Activated CD4-positive, alpha-beta T cell treated with anti-CD3 and anti-CD28 coated beads for 36 hours (primary cell): ENCODE measurements around the gene RECQL5. TPM values are rescaled to one million over a fixed set of nuclear protein-coding genes. Genes with fewer than 3 reads are reported as not detected.

ENCODE experiments used
- ATAC-seq: fragments of 200-7000 bp; cut with Tn5 transposase; one replicate; pipeline ENCODE4 v1.10.0; 2021; ENCODE audit warnings: mild to moderate bottlenecking, moderate library complexity
- CTCF ChIA-PET: fragments of 350-600 bp; sonication (Branson Sonifier 250); formaldehyde crosslinking; loops from one replicate; lab custom pipeline; 2021; ENCODE audit warnings: antibody characterized with exemption; lab: Charles Lee
- POLR2A ChIA-PET: fragments of 350-600 bp; sonication (Branson Sonifier 250); formaldehyde crosslinking; loops from one replicate; lab custom pipeline; 2021; ENCODE audit warnings: antibody characterized with exemption, inconsistent platforms; lab: Charles Lee
- DNase-seq: peaks from one replicate; pipeline ENCODE4 v3.0.0-alpha.2; 2020
- H3K27ac Mint-ChIP-seq: one replicate; pipeline ENCODE4 v1.8.0; 2021; ENCODE audit warnings: mixed read lengths
- H3K27me3 Mint-ChIP-seq: one replicate; pipeline ENCODE4 v1.8.0; 2021; ENCODE audit warnings: mixed read lengths
- H3K36me3 Mint-ChIP-seq: one replicate; pipeline ENCODE4 v1.8.0; 2021; ENCODE audit warnings: low read depth, mixed read lengths
- H3K4me1 Mint-ChIP-seq: one replicate; pipeline ENCODE4 v1.8.0; 2021; ENCODE audit warnings: mixed read lengths
- H3K4me3 Mint-ChIP-seq: one replicate; pipeline ENCODE4 v1.8.0; 2021; ENCODE audit warnings: mild to moderate bottlenecking, moderate library complexity, mixed read lengths
- H3K9me3 Mint-ChIP-seq: one replicate; pipeline ENCODE4 v1.8.0; 2021; ENCODE audit warnings: low read depth, mixed read lengths
- intact Hi-C, 2 experiments: fragments of 100-400 bp; cut with DNase I in 1 of 2; cut with micrococcal nuclease in 1 of 2; formaldehyde crosslinking; loops; one replicate each; pipeline versions ENCODE4 v1.14.2 to v1.15.1; 2022 to 2024; cut with DNase I, micrococcal nuclease
- total RNA-seq, 2 experiments: library from RNA; stranded (reverse); gene quantifications; one replicate each; pipeline ENCODE4 v1.2.3, GENCODE V29; 2021

Gene RECQL5
- total RNA-seq, 2 experiments from 2014 or later = 36.4 to 40.5 TPM

DNA sequence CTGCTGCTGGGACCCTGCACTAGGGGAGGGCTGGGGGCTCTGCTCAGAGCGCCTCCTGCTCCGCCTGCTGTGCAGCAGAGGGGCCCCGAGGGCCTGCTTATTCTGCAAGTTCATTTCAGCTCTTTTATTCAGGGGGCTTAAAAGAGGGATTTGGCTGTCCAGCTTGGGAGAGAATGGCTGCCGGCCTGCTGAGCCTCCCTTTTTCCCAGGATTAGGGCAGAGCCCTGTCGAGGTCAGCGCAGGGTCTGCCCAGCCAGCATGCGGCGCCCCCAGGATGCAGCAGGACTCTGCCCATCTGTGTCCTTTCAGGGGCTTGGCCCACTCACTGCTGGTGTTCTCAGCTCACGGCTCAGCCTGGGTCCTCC is 32.6 kb downstream of the RECQL5 start:
- Mint-ChIP-seq H3K4me1 (peaks cover 5% of the 10 kb centered on the region), H3K27me3 (no peaks in the 10 kb centered on the region), H3K4me3 (no peak overlapping the region), H3K9me3 (no peaks in the 10 kb centered on the region), H3K27ac (no peak overlapping the region), H3K36me3 (no peaks in the 10 kb centered on the region)
- DNase-seq = no peak
- CTCF ChIA-PET = interaction anchor here (0.6 to 10.5 kb wide), 15 partner anchors 11 to 521 kb away, joined by 3 to 242 read pairs (median 9); a partner anchor contains a TSS
- no peak for ATAC-seq
- POLR2A ChIA-PET = no interaction called here
- intact Hi-C loops = no loop called here

DNA sequence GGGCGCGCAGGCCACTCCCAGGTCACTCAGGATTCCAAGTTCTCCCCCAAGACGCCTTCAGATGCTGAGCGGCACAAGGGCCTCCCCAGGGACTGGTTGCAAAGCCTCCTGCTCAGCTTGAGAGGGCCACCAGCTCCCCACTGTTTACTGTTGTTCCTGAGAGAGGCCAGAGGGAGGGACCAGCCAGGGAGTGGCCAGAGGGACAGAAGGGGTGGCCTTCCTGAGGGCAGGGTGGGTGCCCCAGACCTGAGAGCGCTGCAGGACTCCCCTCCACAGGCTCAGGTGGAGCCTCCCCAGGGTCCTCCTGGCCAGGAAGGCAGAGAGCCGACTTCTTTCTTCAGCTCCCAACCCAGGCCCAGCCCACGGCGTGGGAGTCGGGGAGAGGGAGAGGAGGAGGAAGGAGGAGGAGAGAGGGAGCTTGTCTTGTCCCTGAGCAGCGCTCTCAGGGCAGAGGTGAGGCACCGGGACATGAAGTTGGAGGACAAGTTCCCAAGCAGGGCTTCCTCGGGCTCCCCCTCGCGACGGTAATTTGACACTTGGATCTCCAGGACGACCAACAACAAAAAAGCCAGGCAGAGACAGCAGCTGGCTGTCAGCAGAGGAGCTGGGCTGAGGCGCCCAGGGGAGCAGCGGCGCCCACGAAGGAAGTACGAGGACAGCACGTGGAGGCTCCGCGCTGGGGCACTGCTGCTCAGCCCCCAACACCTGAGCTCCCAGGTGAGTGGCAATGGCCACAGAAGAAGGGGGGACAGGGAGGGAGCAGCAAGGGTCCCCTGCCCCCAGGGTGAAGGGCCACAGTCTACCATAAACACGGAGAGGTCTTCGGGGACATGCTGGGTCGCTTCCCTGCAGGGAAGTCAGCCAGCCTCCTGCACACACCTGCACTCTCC is 33.2 kb downstream of the RECQL5 start:
- ChIA-PET POLR2A (interaction anchor here (0.8 to 1.3 kb wide), 2 partner anchors 90 to 114 kb away, joined by 3 to 7 read pairs; no protein-coding TSS in a partner anchor), CTCF (interaction anchor here (0.6 to 10.5 kb wide), 37 partner anchors 8 to 573 kb away, joined by 3 to 242 read pairs (median 4); a partner anchor contains a TSS)
- intact Hi-C loops = loop anchor here (1.0 kb wide), 2 partner anchors 117 to 207 kb away; no protein-coding TSS in a partner anchor
- peak; percentile 48 for ATAC-seq
- DNase-seq = peak; percentile 76
- Mint-ChIP-seq H3K4me1 (peaks cover 5% of the 10 kb centered on the region), H3K27me3 (no peaks in the 10 kb centered on the region), H3K36me3 (no peaks in the 10 kb centered on the region), H3K9me3 (no peaks in the 10 kb centered on the region), H3K4me3 (no peak overlapping the region), H3K27ac (no peak overlapping the region)

DNA sequence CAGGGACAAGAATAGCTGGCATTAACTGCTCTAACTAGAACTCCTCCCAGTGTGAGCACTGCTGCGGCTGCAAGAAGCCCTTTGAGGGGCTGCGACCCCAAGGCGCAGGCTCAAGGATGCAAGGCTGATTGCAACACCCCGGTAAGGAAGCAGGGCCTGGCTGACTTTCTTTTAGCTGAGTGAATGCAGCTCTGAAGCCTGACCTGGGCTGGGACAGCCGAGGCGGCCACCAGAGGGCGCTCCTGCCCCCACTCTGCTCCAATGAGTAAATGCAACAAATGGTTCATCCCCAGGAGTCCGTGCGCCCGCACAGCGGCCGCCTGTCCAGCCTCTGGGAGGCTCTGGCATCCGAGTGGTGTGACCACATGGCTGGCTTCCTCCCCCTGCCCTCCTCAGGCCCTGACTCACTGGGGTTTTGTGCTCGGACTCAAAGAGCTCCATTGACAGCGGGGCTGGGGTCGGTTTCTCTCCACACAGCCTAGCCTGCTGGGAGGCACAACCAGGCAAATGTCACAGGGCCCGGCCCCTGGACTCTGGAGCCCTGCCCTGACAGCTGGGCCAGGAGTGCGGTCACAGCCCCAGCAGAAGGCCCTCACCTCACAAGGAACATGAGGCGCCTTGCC is 34.0 kb downstream of the RECQL5 start, which contains the start of gene SMIM5:
TSS of gene SMIM5 (plus strand) at position 572 of the 623 bp plus-strand sequence. CDS start 6,768 bp downstream, outside the sequence.
- H3K36me3 Mint-ChIP-seq = no peaks in the 10 kb centered on the region
- no peaks in the 10 kb centered on the region for H3K9me3 Mint-ChIP-seq
- H3K27ac Mint-ChIP-seq = no peak within 1 kb of the TSS
- peak; percentile 92 for DNase-seq
- CTCF ChIA-PET = interaction anchor here (0.5 to 10.5 kb wide), 47 partner anchors 9 to 573 kb away, joined by 3 to 242 read pairs (median 4); partner anchors contain the start of genes RECQL5 and SAP30BP
- H3K27me3 Mint-ChIP-seq = no peaks in the 10 kb centered on the region
- POLR2A ChIA-PET = interaction anchor here (0.8 to 1.3 kb wide), 3 partner anchors 46 to 115 kb away, joined by 3 to 7 read pairs (median 6); no protein-coding TSS in a partner anchor
- intact Hi-C loops = loop anchor here (1.0 kb wide), 2 partner anchors 117 to 207 kb away; no protein-coding TSS in a partner anchor
- peaks cover 5% of the 10 kb centered on the region for H3K4me1 Mint-ChIP-seq
- no peak within 1 kb of the TSS for H3K4me3 Mint-ChIP-seq
- peak; percentile 93 for ATAC-seq

DNA sequence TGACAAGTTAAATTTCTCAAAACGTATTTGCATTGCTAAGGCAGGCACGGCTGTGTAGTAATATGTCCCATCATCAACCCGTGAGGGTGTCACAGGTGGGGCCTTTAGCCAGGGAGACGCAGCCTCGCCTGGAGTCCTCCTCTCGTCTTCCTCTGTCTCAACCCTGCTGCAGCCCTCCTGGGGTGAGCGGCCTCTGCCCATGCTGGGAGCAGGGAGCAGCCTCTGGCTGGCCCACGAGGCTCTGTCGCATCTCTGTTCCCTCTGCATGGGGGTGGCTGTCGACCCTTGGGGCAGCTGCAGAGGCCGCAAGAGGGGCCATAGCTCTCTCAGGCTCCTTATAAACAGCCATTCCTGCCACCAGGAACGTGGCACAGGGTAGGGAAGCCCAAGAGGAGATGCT is 34.5 kb downstream of the RECQL5 start:
- intact Hi-C loops = no loop called here
- Mint-ChIP-seq H3K27ac (no peak overlapping the region), H3K27me3 (no peaks in the 10 kb centered on the region), H3K9me3 (no peaks in the 10 kb centered on the region), H3K4me3 (no peak overlapping the region), H3K36me3 (no peaks in the 10 kb centered on the region), H3K4me1 (peaks cover 5% of the 10 kb centered on the region)
- ATAC-seq (no peak), DNase-seq (no peak)
- POLR2A ChIA-PET = interaction anchor here (0.8 to 1.3 kb wide), 3 partner anchors 46 to 115 kb away, joined by 3 to 7 read pairs (median 6); no protein-coding TSS in a partner anchor
- CTCF ChIA-PET = interaction anchor here (0.5 to 10.5 kb wide), 41 partner anchors 9 to 382 kb away, joined by 3 to 242 read pairs (median 5); partner anchors contain the start of genes RECQL5 and SAP30BP

DNA sequence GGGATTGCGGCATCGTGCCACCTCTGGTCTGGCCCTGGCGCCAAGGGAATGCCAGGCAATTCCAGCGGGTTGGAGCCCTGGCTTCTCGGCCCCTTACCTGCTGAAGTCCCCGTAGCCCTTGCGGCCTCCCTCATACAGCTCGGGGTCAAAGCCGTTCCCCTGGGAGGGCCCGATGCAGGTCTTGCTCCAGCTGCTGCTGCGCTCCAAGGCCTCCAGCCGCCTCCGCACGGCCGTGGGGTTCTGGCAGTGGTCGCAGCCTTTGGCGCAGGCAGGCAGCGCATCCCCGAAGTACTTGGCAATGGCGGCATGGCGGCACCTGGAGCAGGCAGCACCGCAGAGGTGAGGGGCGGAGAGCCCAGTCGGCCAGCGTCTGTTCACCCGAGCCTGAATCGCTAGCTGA is 35.6 kb downstream of the RECQL5 start:
- Mint-ChIP-seq H3K36me3 (no peaks in the 10 kb centered on the region), H3K27ac (no peak overlapping the region), H3K4me1 (peaks cover 5% of the 10 kb centered on the region), H3K4me3 (no peak overlapping the region), H3K27me3 (no peaks in the 10 kb centered on the region), H3K9me3 (no peaks in the 10 kb centered on the region)
- ATAC-seq (no peak), DNase-seq (no peak)
- POLR2A ChIA-PET = no interaction called here
- CTCF ChIA-PET = interaction anchor here (2.6 to 10.5 kb wide), 4 partner anchors 10 to 116 kb away, joined by 11 to 242 read pairs (median 29); a partner anchor contains a TSS
- intact Hi-C loops = no loop called here

DNA sequence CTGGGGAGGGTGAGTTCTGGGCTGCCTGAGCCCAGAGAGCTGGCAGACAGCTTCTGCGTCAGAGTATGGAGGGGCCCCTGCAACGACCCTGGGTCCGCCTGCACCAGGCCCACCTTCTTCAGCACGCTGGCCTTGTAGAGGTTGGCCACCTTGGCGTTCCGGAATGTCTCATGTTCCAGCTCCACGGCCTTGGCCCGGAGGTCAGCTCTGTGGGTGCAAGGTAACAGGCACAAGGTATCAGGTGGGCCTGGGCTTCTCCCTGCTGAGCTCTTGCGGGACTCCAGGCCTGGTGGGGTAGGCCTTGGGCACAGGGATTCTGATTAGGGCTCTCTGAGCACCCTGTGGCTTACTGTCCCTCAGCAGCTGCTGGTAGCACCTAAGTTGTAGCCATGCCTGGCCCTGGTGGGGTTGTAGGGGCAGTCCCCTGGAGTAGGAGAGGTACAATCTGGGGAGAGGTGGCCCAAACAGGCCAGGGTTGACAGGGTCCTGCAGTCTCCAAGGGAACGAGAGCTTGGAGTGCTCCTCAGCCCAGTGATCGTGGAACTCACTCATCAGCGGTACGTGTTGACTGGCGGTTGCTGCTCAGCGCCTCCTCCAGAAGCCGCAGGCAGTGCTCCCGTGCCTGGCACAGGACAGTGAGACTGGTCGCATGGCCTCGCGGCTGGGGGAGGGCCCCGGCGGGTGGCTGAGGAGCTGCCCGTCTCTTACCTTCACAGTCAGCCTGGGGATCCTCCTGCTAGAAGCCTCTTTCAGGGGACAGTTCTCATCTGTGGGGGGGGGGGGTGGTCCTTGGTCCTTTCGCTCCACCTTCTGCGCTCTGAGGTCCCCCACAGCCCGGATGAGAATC is 36.7 kb downstream of the RECQL5 start:
- Mint-ChIP-seq H3K4me1 (peaks cover 5% of the 10 kb centered on the region), H3K36me3 (no peaks in the 10 kb centered on the region), H3K9me3 (no peaks in the 10 kb centered on the region), H3K4me3 (no peak overlapping the region), H3K27ac (no peak overlapping the region), H3K27me3 (no peaks in the 10 kb centered on the region)
- POLR2A ChIA-PET = no interaction called here
- ATAC-seq = no peak
- intact Hi-C loops = no loop called here
- no peak for DNase-seq
- CTCF ChIA-PET = interaction anchor here (2.6 to 10.5 kb wide), 2 partner anchors 11 to 117 kb away, joined by 11 to 242 read pairs; no protein-coding TSS in a partner anchor

DNA sequence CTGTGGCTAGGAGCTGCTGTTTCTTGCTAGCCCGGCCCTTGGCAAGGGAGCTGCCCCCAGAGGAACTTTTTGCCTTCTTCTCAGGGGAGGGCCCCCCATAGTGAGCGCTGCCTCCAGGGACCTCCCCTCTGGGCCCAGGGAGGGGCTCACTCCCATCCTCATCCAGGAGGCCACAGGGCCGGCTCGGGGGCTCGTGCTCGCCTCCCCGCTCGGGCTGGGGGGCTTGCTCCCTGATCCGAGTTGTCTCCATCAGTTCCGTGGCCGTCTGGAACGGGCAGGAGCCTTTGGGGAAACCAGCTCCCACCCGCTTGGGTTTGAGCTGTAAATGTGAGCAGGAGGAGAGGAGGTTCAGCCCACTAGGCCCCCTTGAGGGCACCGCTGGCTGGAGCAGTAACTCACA is 37.8 kb downstream of the RECQL5 start:
- DNase-seq (no peak), ATAC-seq (no peak)
- Mint-ChIP-seq H3K4me1 (peaks cover 5% of the 10 kb centered on the region), H3K27me3 (no peaks in the 10 kb centered on the region), H3K27ac (no peak overlapping the region), H3K9me3 (no peaks in the 10 kb centered on the region), H3K4me3 (no peak overlapping the region), H3K36me3 (no peaks in the 10 kb centered on the region)
- intact Hi-C loops = no loop called here
- CTCF ChIA-PET = interaction anchor here (1.2 to 10.5 kb wide), 3 partner anchors 12 to 119 kb away, joined by 4 to 242 read pairs (median 11); no protein-coding TSS in a partner anchor
- POLR2A ChIA-PET = no interaction called here

- intact Hi-C loops = no loop called here
- DNase-seq (no peak), ATAC-seq (no peak)
- Mint-ChIP-seq H3K4me1 (peaks cover 2% of the 10 kb centered on the region), H3K27me3 (no peaks in the 10 kb centered on the region), H3K27ac (no peak overlapping the region), H3K36me3 (no peaks in the 10 kb centered on the region), H3K4me3 (no peak overlapping the region), H3K9me3 (no peaks in the 10 kb centered on the region)
- ChIA-PET POLR2A (no interaction called here), CTCF (interaction anchor here (1.2 to 10.5 kb wide), 2 partner anchors 91 to 119 kb away, joined by 4 to 242 read pairs; no protein-coding TSS in a partner anchor)
Observed at GRCh38 chr17:75628425-75628824, 38.5 kb downstream of the RECQL5 start.

DNA sequence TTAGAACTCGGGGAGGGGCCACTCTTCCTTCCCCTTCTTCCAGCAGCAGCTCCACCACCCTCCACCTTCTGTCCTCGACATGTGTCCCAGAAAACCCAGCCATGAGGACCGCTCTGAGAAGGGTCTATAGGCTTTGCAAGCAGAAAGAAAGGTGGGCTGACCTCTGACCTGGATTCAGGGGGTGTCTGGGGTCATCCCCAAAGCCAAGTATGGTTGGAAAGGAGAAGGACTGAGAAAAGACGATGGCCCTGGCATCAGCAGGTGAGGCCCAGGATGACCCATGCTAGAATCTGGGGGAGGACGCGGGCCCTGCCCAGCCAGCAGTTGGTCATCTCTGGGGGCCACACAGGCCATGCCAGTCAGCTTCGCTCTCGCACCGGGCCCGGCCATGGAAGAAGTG is 39.9 kb downstream of the RECQL5 start:
- H3K4me3 Mint-ChIP-seq = no peak overlapping the region
- no peaks in the 10 kb centered on the region for H3K27me3 Mint-ChIP-seq
- no peaks in the 10 kb centered on the region for H3K36me3 Mint-ChIP-seq
- no peaks in the 10 kb centered on the region for H3K9me3 Mint-ChIP-seq
- POLR2A ChIA-PET = no interaction called here
- H3K4me1 Mint-ChIP-seq = no peaks in the 10 kb centered on the region
- ATAC-seq (no peak), DNase-seq (no peak)
- intact Hi-C loops = no loop called here
- no peak overlapping the region for H3K27ac Mint-ChIP-seq
- CTCF ChIA-PET = interaction anchor here (0.6 to 1.1 kb wide), 2 partner anchors 121 to 200 kb away, joined by 3 to 4 read pairs; no protein-coding TSS in a partner anchor

DNA sequence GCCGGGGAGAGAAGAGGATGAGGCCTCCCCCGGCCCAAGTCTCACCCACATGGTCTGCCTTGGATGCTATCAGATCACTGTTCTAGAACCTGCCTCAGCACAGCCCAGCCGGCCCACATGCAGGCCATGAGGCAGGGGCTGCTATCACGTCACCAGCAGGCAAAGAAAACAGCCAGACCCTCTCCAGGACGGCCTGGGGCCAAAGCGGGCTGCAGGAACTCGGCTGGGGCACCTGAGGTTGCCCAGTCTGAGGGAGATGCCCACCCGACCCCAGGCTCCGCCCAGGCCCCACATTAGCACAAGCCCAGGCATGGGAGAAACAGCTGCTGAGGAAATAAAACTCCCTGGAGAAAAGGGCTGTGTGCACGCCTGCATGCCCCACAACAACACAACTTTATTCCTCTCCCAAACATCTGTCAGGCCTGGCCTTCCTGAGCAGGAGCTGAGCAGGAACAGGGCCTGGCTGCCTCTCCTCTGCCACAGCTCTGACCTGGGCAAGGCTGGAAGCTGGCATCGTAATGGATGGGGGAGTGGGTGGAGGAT is 40.4 kb downstream of the RECQL5 start:
- ChIA-PET CTCF (interaction anchor here (1.1 to 1.6 kb wide), 2 partner anchors 25 to 121 kb away, joined by 4 to 6 read pairs; no protein-coding TSS in a partner anchor), POLR2A (no interaction called here)
- no peak for ATAC-seq
- H3K4me1 Mint-ChIP-seq = no peaks in the 10 kb centered on the region
- intact Hi-C loops = no loop called here
- H3K4me3 Mint-ChIP-seq = no peak overlapping the region
- H3K27me3 Mint-ChIP-seq = no peaks in the 10 kb centered on the region
- no peaks in the 10 kb centered on the region for H3K36me3 Mint-ChIP-seq
- H3K27ac Mint-ChIP-seq = no peak overlapping the region
- H3K9me3 Mint-ChIP-seq = no peaks in the 10 kb centered on the region
- DNase-seq = no peak
